ENCODE measurements around the gene AKAP6. TPM values are rescaled to one million over a fixed set of nuclear protein-coding genes. Genes with fewer than 3 reads are reported as not detected.
A peak's percentile ranks its signal among the peaks of the same experiment; 100 is the strongest.

The AKAP6 gene, protein sequence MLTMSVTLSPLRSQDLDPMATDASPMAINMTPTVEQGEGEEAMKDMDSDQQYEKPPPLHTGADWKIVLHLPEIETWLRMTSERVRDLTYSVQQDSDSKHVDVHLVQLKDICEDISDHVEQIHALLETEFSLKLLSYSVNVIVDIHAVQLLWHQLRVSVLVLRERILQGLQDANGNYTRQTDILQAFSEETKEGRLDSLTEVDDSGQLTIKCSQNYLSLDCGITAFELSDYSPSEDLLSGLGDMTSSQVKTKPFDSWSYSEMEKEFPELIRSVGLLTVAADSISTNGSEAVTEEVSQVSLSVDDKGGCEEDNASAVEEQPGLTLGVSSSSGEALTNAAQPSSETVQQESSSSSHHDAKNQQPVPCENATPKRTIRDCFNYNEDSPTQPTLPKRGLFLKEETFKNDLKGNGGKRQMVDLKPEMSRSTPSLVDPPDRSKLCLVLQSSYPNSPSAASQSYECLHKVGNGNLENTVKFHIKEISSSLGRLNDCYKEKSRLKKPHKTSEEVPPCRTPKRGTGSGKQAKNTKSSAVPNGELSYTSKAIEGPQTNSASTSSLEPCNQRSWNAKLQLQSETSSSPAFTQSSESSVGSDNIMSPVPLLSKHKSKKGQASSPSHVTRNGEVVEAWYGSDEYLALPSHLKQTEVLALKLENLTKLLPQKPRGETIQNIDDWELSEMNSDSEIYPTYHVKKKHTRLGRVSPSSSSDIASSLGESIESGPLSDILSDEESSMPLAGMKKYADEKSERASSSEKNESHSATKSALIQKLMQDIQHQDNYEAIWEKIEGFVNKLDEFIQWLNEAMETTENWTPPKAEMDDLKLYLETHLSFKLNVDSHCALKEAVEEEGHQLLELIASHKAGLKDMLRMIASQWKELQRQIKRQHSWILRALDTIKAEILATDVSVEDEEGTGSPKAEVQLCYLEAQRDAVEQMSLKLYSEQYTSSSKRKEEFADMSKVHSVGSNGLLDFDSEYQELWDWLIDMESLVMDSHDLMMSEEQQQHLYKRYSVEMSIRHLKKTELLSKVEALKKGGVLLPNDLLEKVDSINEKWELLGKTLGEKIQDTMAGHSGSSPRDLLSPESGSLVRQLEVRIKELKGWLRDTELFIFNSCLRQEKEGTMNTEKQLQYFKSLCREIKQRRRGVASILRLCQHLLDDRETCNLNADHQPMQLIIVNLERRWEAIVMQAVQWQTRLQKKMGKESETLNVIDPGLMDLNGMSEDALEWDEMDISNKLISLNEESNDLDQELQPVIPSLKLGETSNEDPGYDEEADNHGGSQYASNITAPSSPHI (N-terminal part only)
- total RNA-seq (2014; rRNA removed; shearing (Covaris generic)) (0.13 and 0.21 TPM in 2 replicates), total RNA-seq (2022) (0.72 and 0.98 TPM in 2 replicates), Bru-seq, nascent RNA (percentile 22 among the genes with signal in this experiment), BruChase-seq, experiment 1, labeled RNA remaining after a 6-hour chase (percentile 16 among the genes with signal in this experiment), BruChase-seq, experiment 2, labeled RNA remaining after a 2-hour chase (percentile 19 among the genes with signal in this experiment)
- long read RNA-seq = 0 reads

DNA sequence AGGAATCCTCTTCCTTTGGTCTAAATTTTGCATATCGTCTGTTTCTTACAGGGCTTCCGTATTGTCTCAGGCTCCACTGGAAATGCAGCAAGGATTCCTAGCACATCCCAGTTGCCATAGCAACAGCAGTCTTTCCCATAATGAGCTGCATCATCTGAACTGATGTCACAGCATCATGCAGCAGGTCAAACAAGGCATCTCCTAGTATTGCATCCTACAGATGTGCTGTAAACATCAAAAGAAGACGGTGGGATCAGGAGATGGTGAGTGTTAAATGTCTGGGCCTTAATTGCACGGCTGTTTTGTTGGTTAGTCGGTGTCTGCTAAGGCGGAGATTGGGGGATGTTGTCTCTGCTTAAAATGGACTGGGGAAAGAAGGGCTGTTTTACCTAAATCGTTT is at the start of gene AKAP6:
TSS of gene AKAP6 (plus strand) at position 153 of the 400 bp plus-strand sequence. CDS start 104,196 bp downstream, outside the sequence.
- Histone ChIP-seq H4K20me1 (ENCODE audit: insufficient read depth, low read length) (no peaks in the 10 kb centered on the region), H3K9me3 (ENCODE audit: low read length) (no peaks in the 10 kb centered on the region), H3K4me3 (ENCODE audit: low read depth, low read length, poor library complexity, severe bottlenecking) (no peak within 1 kb of the TSS), H3K79me2 (ENCODE audit: insufficient read depth, low read depth, low read length) (no peaks in the 10 kb centered on the region), H3K27ac (ENCODE audit: low read depth, low read length, poor library complexity, severe bottlenecking) (no peak within 1 kb of the TSS), H3K4me1 (ENCODE audit: insufficient read depth, low read length, poor library complexity, severe bottlenecking) (no peaks in the 10 kb centered on the region), H3K36me3 (ENCODE audit: insufficient read depth, low read length) (no peaks in the 10 kb centered on the region), H3K4me2 (ENCODE audit: low read length) (no peak within 1 kb of the TSS), H2AFZ (ENCODE audit: low read length) (no peak within 1 kb of the TSS), H3K9me2 (ENCODE audit: insufficient read depth, low read length) (no peaks in the 10 kb centered on the region)
- no peak for DNase-seq (ENCODE audit: low spot score)
- intact Hi-C loops (cut with micrococcal nuclease; ENCODE audit: unreplicated experiment) = no loop called here
- TF ChIP-seq, protein P1, sequence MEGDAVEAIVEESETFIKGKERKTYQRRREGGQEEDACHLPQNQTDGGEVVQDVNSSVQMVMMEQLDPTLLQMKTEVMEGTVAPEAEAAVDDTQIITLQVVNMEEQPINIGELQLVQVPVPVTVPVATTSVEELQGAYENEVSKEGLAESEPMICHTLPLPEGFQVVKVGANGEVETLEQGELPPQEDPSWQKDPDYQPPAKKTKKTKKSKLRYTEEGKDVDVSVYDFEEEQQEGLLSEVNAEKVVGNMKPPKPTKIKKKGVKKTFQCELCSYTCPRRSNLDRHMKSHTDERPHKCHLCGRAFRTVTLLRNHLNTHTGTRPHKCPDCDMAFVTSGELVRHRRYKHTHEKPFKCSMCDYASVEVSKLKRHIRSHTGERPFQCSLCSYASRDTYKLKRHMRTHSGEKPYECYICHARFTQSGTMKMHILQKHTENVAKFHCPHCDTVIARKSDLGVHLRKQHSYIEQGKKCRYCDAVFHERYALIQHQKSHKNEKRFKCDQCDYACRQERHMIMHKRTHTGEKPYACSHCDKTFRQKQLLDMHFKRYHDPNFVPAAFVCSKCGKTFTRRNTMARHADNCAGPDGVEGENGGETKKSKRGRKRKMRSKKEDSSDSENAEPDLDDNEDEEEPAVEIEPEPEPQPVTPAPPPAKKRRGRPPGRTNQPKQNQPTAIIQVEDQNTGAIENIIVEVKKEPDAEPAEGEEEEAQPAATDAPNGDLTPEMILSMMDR (conservative IDR thresholded peaks at IDR 0.05; ENCODE audit: low read length) = no peak
- TF ChIP-seq EZH2phosphoT487 (IDR thresholded peaks at IDR 0.05; ENCODE audit: borderline replicate concordance, low read depth, low read length) = no peak
- BruUV-seq (replicated peaks) = no TSS peak
- CTCF ChIA-PET (ENCODE audit: unreplicated experiment) = no interaction called here
- POLR2A ChIA-PET = interaction anchor here (0.7 to 1.0 kb wide), 2 partner anchors 36 to 215 kb away, joined by 3 read pairs; no protein-coding TSS in a partner anchor

DNA sequence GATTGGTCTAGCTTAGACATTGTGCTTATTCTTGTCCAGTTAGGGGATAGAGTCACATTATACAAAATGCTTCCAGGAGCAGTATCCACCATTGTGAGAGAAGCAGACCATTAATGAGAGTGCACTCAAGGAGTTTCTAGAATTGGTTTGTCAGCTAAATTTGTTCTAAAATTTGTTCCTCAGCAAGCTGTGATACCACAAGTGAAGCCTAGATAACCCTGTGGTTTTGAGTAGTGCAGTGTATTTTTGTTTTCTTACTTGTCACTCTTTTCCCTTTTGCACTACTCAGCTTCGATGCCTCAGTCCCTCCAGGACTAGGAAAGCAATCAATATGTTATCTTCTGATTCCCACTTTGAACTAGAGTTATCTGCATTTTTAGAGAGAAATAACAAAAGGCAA is 42.5 kb upstream of the AKAP6 start:
- POLR2A ChIA-PET = no interaction called here

More for the DNA sequence above, 42.5 kb upstream of the AKAP6 start:
- DNase-seq (ENCODE audit: low spot score) = no peak
- Histone ChIP-seq H3K4me2 (ENCODE audit: low read length) (no peak overlapping the region), H3K4me3 (ENCODE audit: low read depth, low read length, poor library complexity, severe bottlenecking) (no peak overlapping the region), H3K9me3 (ENCODE audit: low read length) (no peaks in the 10 kb centered on the region), H3K9me2 (ENCODE audit: insufficient read depth, low read length) (no peaks in the 10 kb centered on the region), H3K27ac (ENCODE audit: low read depth, low read length, poor library complexity, severe bottlenecking) (no peak overlapping the region), H3K4me1 (ENCODE audit: insufficient read depth, low read length, poor library complexity, severe bottlenecking) (no peaks in the 10 kb centered on the region), H3K36me3 (ENCODE audit: insufficient read depth, low read length) (no peaks in the 10 kb centered on the region), H4K20me1 (ENCODE audit: insufficient read depth, low read length) (no peaks in the 10 kb centered on the region), H3K79me2 (ENCODE audit: insufficient read depth, low read depth, low read length) (no peaks in the 10 kb centered on the region), H2AFZ (ENCODE audit: low read length) (no peak overlapping the region)
- no peak for TF ChIP-seq EZH2phosphoT487 (IDR thresholded peaks at IDR 0.05; ENCODE audit: borderline replicate concordance, low read depth, low read length)
- TF ChIP-seq, protein P1 (conservative IDR thresholded peaks at IDR 0.05; ENCODE audit: low read length) = no peak
- CTCF ChIA-PET (ENCODE audit: unreplicated experiment) = no interaction called here
- intact Hi-C loops (cut with micrococcal nuclease; ENCODE audit: unreplicated experiment) = no loop called here
- BruUV-seq (replicated peaks) = no TSS peak

Data from OCI-LY7 (cell line).